Epithelial cell of prostate (primary cell): Measurements from ENCODE around the gene CLDN17.

Experiments
- DNase-seq: peaks from one replicate; pipeline ENCODE4 v3.0.0-alpha.2; 2011; ENCODE audit warnings: low read depth, low spot score
- H3K27ac ChIP-seq: fragments of 450-650 bp; 2 replicates; pipeline ENCODE4 v1.5.1; 2017; ENCODE audit warnings: mild to moderate bottlenecking

CLDN17 gene, protein sequence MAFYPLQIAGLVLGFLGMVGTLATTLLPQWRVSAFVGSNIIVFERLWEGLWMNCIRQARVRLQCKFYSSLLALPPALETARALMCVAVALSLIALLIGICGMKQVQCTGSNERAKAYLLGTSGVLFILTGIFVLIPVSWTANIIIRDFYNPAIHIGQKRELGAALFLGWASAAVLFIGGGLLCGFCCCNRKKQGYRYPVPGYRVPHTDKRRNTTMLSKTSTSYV

GRCh38 chr21:30166705-30167104 lies at the start of gene CLDN17:
Gene CLDN17, minus strand, starts transcription at chr21:30166805. Its CDS starts 188 bp downstream, at chr21:30166617.
- peak within 1 kb of the TSS; percentile 70 for H3K27ac ChIP-seq
- DNase-seq: no peak

DNA sequence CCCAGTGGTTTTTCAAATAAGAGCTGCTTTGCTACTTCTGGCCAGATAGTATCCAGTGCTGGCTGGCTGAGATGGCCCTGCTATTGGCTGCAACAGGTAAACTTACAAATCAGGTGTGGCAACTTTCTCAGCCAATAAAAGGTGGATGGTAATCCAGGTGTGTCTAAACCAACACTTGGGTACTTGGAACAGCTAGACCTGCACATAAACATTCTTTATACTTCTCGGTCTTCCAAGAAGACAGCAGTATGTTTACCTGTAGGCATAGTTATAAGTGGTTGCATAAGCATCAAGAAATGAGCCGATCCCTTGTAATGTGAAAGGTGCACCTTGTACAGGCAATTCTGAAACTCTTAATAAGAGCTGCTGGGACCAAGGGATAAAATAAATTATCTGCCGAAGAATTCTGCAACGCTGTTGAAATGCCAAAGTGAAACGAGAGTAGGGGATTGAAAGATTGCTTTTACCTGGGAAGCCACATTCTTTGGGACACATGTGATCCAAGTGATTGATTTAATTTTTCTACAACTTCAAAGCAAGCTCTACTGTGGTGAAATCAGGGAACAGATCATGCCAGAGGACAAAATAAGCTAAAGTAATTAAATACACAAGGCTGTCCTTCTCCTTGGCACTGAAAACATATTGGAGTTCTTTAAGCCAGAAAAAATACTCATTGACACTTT lies 49.6 kb upstream of the CLDN17 start, which contains the start of gene CLDN8:
Gene CLDN8, minus strand, starts transcription at position 57 of the 683 bp plus-strand sequence. CDS start 172 bp downstream, outside the sequence.
- DNase-seq: peak; percentile 41
- H3K27ac ChIP-seq: no peak within 1 kb of the TSS

DNA sequence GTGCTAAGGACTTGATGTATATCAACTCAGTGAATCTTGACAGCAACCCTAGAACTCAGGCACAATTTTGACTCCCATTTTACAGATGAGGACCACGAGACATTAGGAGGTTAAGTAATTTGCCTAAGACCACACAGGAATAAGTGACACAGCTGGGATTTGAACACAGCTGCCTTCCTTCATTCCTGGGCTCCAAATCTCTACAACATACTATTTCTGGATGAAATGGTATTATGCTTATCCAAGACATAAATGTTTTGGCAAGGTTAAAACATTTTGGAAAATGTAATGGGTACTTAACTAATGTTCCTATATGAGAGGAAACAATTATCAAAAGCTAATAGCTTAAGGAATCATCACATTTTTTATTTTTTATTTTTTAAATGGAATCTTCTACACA lies 44.5 kb upstream of the CLDN17 start:
- no peak overlapping the region for H3K27ac ChIP-seq

GRCh38 chr21:30209601-30210000 lies 43.0 kb upstream of the CLDN17 start:
- no peak for DNase-seq

More for the DNA sequence above, 44.5 kb upstream of the CLDN17 start:
- no peak for DNase-seq

GRCh38 chr21:30207252-30207579 lies 40.6 kb upstream of the CLDN17 start:
- peak overlapping the region; percentile 33 for H3K27ac ChIP-seq
- no peak for DNase-seq

More at GRCh38 chr21:30209601-30210000, 43.0 kb upstream of the CLDN17 start:
- no peak overlapping the region for H3K27ac ChIP-seq

- no peak for DNase-seq
- peak overlapping the region; percentile 33 for H3K27ac ChIP-seq
Observed at GRCh38 chr21:30206551-30207251, 40.1 kb upstream of the CLDN17 start.

GRCh38 chr21:30200000-30200399 lies 33.4 kb upstream of the CLDN17 start:
- no peak overlapping the region for H3K27ac ChIP-seq
- no peak for DNase-seq

GRCh38 chr21:30194701-30195299 lies 28.2 kb upstream of the CLDN17 start:
- DNase-seq: peak; percentile 10

DNA sequence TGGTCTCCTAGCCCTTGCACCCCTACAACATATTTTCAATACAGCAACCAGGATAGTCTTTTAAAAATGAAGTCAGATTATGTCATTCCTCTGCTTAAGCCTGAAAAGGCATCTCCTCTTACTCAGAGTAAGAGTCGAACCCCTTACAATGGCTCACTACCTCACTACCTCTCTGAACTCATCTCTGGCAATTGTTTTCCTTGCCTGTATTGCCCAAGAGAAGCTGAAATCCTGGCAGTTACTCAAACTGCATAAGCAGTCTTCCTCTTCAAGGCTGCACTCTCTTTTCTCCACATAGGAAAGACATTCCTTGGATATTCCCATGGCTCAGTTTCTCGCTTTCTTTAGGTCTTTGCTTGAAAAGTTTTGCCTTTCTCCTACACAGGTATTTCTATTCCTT lies 26.6 kb upstream of the CLDN17 start:
- DNase-seq: no peak

More at GRCh38 chr21:30194701-30195299, 28.2 kb upstream of the CLDN17 start:
- H3K27ac ChIP-seq: no peak overlapping the region

GRCh38 chr21:30190554-30190953 lies 23.9 kb upstream of the CLDN17 start:
- no peak overlapping the region for H3K27ac ChIP-seq
- no peak for DNase-seq

More for the DNA sequence above, 26.6 kb upstream of the CLDN17 start:
- H3K27ac ChIP-seq: no peak overlapping the region

GRCh38 chr21:30189773-30190172 lies 23.2 kb upstream of the CLDN17 start:
- no peak overlapping the region for H3K27ac ChIP-seq
- no peak for DNase-seq

DNA sequence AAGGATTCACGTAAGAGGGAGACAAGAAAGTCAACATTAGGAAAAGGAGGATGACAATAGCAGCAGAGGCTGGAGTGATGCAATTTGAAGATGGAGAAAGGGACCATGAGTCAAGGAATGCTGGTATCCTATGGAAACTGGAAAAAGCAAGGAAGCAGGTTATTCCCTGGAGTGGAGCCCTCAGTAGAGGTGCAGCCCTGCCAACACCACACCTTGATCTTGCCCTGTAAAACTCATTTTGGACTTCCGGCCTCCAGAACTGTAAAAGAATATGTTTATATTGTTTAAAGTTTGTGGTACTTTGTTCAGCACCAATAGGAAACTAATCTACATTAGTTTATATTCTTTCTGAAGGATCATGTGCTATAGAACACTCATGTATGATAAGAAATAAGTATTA lies 19.6 kb upstream of the CLDN17 start:
- H3K27ac ChIP-seq: no peak overlapping the region
- DNase-seq: no peak

DNA sequence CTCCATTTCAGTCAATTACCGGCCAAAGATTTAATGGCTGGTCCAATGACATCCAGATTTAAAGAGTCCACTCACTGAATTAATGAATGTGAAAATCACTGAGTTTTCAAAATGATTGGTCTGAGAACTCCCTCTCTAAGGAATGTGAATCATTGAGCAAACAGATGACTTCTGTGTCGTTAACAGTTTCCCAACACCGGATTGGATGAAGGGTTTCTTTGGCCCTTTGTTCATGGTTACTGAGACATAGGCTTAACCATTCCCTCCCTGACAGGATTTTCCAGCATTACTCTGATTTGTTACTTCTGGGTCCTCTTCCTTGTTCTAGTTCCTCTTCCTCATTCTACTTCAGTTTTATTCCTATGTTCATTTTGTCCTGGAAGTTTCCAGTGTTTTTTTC lies 1.5 kb upstream of the CLDN17 start:
- DNase-seq: peak; percentile 37
- peak overlapping the region; percentile 44 for H3K27ac ChIP-seq

- H3K27ac ChIP-seq: peak overlapping the region; percentile 70
- DNase-seq: no peak
Observed at GRCh38 chr21:30166171-30166570, 434 bp downstream of the CLDN17 start.

DNA sequence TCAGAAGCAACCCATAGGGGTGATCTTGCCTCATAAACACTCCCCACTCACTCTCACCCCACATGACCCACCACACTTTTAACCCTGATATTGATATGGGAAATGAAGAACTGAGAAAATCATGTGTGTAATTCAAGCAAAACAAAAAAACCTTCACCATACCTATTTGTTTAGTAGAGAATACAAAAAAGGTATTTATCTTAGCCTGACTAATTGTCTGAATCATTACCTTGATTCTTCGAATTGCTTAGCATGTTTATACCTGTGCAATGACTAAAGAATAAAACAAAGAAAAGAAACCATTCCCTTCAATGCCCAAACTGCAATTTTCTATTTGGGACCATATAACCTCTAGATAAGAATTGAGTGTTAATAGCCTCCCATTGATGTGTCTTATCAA lies 1.8 kb downstream of the CLDN17 start:
- H3K27ac ChIP-seq: peak overlapping the region; percentile 70
- DNase-seq: peak; percentile 62

DNA sequence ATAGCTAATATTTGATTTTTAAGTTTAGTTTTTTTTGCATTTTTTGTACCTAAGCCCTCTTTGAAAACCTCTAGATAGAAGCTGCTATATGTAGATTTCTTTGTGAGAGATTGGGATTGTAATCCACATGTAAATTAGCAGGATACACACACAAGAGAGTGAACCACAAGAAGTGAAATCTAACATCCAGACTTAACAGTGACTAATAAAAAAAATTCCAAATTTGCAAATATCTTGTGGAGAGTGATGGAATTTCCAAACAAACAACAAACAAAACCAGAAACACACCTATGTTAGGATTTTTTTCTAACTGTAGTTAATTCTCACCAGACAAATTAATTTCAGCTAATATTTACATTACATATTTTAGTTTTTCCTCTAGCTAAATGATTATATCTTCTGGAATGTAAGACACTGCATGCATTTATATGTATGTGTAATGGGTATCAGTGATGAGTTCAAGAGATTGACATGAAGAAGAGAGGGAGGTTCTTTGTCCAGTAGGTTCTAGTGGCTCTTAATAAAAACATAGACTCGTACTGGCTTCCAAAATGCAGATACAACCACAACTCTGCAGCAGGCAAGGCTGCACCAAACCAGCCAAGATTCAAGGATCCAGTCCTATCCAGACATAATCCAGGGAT lies 12.8 kb downstream of the CLDN17 start:
- no peak for DNase-seq

DNA sequence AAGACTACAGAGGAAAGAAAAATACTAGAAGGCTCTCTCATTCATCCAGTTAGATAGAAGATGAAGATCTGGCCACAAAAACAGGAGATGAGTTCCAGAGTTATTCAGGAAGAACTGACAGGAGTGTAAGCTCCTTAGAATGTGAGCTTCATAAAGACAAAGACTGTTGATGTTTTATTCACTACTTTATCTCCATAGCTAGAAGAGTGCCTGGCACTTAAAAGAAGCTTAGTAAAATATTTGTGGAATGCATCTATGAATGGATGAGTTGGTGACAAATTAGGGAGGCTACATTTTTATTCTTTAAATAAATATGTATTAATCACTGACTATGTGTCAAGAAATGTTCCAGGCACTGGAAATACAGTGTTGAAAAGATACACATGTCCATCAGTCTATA lies 13.8 kb downstream of the CLDN17 start:
- peak overlapping the region; percentile 78 for H3K27ac ChIP-seq
- DNase-seq: no peak

More for the DNA sequence above, 12.8 kb downstream of the CLDN17 start:
- H3K27ac ChIP-seq: peak overlapping the region; percentile 78

DNA sequence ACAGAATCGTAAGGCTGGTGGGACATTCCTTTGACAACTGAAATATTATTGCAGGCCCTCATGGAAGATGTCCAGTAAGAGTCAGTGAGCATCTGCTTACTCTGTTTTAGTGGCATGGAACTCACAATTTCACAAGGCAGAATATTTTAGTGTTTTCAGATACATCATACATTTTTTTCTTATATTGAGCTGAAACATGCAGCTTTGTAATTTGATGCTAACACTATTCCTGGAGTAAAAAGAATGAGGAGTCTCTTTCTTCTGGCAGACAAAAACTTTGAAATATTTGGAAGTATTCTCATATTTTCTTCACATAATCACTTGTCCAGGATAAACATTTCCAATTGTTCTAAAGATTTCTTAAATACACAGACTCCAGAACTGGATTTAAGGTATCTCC lies 17.7 kb downstream of the CLDN17 start:
- H3K27ac ChIP-seq: no peak overlapping the region
- no peak for DNase-seq

DNA sequence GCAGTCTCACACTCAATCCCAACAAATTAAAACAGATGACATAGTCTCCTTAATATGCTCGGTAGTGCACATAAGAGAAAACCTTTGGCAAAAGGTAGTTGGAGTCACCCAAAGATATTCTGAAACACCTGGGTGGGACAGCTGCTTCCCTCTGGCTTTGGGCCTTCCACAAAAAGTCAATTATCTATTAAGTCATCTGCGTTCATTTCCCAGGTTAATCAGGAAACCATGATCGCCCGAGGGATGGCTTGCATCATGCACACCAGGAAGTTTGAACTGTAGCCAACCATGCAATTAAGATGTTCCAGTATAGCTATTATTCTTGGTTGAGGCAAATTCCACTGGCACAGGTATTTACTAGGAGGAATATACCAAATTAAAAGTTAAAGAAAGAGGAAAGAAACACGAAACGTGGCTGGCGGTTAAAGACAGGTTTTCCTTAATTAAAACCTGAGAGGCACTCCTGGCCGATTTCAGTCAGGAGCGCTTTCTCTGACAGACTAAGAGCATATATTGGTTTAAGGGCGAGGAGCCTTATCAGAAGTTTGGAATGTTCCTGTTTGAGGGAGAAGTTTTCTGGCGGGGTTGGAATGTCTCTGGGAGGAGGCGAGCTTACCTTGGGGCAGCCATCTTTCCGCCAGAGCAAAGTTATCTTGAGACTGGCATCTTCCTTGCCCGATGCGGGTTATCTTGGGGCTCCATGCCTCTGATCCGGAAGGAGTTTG lies 19.9 kb downstream of the CLDN17 start:
- peak overlapping the region; percentile 99 for H3K27ac ChIP-seq
- DNase-seq: peak; percentile 70

GRCh38 chr21:30138483-30138882 lies 28.1 kb downstream of the CLDN17 start:
- DNase-seq: no peak
- H3K27ac ChIP-seq: no peak overlapping the region
